WTC11 (cell line): ENCODE results near the gene SLC5A2.

Source experiments
- FOXK1 ChIP-seq: sonication (generic); formaldehyde crosslinking; IDR thresholded peaks from 2 replicates; pipeline ENCODE4 v1.8.0; 2022; ENCODE audit warnings: mild to moderate bottlenecking, moderate library complexity, missing genetic modification reagents
- TF ChIP-seq, protein P1 (sequence below): fragments of 200-600 bp; IDR thresholded peaks from 2 replicates; pipeline ENCODE4 v1.8.0; 2022; ENCODE audit warnings: antibody characterized with exemption

DNA sequence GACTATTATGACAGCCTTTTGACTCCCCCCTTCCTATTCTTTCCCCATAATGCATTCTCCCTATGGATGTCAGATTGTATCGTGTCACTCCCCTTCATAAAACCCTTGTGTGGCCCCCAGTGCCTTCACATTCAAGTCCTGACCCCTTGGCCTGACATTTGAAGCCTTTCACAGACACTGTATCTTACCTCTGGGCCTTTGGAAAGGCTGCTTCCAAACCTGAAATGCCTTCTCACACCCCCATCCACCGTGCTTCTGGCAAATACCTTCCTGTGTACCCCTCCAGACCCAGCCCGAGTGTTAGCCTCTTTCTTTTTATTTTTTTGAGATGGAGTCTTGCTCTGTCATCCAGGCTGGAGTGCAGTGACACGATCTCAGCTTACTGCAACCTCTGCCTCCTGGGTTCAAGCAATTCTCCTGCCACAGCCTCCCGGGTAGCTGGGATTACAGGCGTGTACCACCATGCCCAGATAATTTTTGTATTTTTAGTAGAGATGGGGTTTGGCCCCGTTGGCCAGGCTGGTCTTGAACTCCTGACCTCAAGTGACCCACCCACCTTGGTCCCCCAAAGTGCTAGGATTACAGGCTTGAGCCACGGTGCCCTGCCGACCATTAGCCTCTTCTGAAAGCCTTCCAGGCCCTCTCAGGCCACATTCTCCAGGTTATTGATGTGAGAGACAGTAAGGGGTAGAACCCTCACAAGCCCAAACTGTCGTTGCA lies 21.6 kb upstream of the SLC5A2 start:
- TF ChIP-seq FOXK1 (CRISPR knock-in tag) = no peak
- TF ChIP-seq, protein P1, sequence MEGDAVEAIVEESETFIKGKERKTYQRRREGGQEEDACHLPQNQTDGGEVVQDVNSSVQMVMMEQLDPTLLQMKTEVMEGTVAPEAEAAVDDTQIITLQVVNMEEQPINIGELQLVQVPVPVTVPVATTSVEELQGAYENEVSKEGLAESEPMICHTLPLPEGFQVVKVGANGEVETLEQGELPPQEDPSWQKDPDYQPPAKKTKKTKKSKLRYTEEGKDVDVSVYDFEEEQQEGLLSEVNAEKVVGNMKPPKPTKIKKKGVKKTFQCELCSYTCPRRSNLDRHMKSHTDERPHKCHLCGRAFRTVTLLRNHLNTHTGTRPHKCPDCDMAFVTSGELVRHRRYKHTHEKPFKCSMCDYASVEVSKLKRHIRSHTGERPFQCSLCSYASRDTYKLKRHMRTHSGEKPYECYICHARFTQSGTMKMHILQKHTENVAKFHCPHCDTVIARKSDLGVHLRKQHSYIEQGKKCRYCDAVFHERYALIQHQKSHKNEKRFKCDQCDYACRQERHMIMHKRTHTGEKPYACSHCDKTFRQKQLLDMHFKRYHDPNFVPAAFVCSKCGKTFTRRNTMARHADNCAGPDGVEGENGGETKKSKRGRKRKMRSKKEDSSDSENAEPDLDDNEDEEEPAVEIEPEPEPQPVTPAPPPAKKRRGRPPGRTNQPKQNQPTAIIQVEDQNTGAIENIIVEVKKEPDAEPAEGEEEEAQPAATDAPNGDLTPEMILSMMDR = no peak
